ENCODE data around the gene SUPT5H.

SUPT5H gene

DNA sequence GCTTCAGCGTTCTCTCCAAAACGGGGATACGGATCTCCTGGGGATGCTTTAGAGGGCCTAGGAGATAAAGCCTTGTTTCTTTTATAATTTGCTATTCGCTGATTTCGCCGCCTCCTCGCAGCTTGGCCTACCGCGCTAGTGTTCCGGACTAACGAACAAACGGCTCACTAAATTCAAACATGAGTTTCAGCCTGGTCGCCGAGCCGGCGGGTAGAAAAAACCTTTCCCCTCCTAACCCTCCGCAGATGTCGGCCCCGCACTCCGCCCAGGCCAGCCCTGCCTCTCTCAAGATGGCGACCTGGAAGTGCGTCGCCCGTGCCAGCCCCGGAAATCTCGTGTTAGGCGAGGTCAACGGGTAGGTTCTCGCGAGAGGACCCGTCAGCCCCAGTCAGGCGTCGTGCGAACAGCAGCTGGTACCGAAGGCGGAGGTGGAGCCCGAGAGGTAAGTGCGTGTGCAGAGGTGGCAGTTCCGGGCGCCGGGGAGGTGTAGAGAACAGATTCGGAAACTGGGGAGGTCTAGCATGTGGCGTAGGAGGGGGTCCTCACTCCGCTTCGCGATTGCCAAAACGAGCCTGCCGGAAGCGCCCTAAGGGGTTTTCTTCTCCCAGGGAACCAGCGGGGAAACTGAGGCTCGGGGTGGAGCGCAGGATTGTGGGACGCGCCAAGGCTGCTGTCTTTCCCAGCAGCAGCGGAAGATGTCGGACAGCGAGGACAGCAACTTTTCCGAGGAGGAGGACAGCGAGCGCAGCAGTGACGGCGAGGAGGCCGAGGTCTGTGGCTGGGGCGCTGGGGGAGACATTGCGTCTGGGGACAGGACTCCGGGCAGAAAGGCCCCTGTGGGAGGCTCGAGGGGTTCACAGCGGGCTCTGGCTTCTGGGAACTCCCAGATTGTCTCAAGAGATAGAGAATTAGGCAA lies at the start of gene SUPT5H:
Gene SUPT5H (plus strand): TSS at position 387 of the 916 bp plus-strand sequence. CDS start 309 bp downstream, at position 696.
- DNase-seq (ENCODE audit: low read depth in 2 of 2): peak; percentile 97 to 98

DNA sequence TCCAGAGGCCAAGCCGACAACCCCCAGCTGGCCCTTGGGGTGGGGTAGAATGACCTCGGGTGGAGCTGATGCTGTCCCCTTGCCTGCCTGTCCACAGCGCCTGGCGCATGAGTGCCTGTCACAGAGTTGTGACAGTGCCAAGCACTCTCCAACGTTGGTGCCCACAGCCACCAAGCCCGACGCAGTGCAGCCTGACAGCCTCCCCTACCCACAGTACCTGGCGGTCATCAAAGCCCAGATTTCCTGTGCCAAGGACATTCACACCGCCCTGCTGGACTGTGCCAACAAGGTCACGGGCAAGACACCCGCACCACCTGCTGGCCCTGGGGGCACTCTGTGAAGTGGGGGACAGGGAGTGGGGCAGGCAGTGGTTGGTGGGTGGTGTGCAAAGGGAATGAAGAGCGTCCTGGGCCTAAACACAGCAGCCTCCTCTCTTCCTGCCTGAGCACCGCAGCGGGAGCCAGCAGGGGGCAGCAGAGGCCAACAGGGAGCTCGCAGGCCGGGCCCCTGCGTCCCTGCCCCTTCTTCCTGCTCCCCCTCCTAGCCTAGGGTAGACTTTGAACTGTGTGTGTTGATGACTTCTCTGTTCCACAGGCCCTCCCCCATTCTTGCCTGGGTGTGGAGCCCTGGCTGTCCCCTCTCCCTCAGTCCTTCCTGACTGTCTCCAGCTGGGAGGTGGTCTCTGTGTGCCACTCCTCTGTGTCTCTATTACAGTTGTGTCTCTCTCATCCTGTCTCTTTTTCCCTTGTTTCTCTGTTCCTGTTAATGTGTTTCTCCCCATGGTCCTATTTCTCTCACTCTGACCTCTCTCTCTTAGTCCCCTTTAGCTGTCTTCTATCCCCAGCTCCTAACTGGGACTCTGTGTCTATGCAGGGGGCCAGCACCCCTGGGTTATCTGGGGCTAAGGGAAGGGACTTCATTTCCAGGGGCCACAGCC lies 47.8 kb upstream of the SUPT5H start:
- DNase-seq (ENCODE audit: low read depth in 2 of 2): peak; percentile 84 to 91

DNA sequence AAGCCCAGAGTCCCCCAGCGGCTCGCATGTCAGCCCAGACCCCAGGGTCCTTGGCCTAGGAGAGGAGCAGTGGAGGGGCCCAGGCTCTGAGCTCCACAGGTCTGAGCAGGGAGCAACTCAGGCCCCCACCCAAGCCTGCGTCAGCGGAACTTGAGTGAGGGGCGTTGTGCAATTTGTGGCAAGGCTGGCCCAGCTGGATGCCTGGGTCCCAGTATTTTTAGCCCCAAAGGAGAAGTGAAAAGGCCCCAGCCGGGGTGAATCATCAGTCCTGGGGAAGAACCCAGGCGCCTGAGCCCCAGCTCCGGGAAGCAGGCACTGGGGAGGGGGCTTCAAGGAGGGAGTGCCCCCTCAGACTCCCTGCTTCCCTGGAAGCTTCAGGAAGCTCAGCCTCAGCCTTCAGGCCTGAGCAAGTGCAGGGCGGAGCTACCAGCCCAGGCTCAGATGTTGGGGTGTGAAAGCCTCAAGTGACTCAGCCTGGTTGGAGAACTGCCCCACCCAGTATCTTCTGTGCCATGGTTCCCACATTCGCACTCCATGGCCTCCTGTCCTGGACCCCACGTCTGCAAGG lies 47.0 kb upstream of the SUPT5H start:
- peak in 1 of 2 donors; percentile 57 for DNase-seq (ENCODE audit: low read depth in 2 of 2)

DNA sequence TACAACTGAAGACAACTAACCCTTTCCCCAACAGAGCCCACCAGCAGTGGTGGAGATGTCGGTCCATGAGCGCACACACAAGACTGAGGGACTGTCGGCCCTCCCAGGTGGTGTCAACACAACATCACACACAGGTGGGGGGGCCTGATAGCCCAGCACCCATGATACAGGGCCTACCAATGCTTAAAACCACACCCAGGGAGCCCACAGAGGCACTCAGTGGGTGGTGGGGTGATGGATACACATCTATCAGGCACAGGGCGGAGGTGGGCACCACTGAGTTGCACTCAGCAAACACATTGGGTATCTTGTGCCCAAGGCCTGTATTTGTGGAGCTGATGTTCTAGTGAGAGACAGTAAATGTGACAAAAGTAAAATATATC lies 45.7 kb upstream of the SUPT5H start:
- DNase-seq (ENCODE audit: low read depth in 2 of 2): no peak

DNA sequence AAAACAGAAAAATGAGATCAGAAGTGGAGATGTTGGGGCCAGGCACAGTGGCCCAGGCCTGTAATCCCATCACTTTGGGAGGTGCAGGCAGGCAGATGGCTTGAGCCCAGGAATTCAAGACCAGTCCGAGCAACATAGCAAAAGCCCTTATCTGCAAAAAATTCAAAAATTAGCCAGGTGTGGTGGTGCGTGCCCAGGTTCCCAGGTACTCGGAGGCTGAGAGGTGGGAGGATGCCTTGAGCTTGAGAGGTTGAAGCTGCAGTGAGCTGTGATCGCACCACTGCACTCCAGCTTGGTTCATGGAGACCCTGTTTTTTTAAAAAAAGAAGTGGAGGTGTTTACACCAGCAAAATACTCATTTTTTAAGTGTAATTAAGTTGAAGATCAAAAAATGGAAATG lies 45.3 kb upstream of the SUPT5H start:
- DNase-seq (ENCODE audit: low read depth in 2 of 2): no peak

DNA sequence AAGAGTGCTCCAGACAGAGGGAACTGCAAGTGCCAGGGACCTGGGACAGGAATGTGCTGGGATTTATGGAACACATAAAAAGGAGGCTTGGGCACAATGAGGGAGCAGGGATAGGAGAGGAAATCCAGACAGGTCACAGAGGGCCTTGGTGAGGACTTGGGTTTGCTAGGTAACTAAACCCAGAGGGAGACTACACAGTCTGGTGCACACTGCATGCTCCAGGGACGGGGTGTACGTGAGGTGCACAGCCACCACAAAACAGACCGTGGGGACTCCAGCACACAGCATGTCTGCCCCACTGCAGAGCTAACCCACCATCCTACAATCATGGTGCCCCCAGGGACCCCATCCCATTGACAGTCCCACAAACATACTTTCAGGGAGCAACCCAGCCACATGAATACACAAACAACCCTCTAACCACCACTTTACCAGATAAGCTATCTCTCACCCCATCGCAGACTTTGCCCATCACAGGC lies 44.3 kb upstream of the SUPT5H start:
- DNase-seq (ENCODE audit: low read depth in 2 of 2): no peak

DNA sequence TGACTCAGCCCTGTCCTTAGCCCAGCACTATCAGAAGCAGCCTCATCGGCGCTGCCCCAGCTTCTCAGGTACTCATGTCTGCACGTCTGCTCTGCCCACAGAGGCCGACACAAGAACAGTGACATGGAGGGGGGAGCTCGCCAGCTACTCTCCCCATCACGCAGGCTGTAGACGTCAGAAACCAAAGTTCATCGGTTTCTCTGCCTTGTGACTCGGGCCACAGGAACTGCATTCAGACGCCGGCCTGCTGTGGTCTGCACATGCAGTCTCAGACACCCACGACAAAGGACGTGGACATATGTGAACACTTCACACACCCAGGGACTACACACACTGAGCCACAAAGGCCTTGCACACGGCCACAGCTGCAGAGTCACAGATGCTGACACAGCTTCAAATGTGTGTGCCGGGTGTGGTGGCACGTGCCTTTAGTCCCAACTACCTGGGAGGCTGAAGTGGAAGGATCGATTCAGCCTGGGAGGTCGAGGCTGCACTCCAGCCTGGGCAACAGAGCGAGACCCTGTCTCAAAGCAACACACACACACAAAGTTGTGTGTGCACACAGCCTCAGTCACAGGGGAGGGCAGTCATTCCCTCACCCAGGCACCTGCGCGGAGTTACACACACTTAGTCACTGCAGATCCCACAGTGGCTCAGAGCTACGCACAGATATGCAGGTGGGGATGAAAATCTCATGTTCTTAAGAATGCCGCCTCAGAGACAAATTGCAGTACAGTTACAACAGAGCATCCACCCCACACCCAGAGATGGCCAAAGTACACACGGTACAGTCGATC lies 43.6 kb upstream of the SUPT5H start:
- peak; percentile 78 to 82 for DNase-seq (ENCODE audit: low read depth in 2 of 2)

DNA sequence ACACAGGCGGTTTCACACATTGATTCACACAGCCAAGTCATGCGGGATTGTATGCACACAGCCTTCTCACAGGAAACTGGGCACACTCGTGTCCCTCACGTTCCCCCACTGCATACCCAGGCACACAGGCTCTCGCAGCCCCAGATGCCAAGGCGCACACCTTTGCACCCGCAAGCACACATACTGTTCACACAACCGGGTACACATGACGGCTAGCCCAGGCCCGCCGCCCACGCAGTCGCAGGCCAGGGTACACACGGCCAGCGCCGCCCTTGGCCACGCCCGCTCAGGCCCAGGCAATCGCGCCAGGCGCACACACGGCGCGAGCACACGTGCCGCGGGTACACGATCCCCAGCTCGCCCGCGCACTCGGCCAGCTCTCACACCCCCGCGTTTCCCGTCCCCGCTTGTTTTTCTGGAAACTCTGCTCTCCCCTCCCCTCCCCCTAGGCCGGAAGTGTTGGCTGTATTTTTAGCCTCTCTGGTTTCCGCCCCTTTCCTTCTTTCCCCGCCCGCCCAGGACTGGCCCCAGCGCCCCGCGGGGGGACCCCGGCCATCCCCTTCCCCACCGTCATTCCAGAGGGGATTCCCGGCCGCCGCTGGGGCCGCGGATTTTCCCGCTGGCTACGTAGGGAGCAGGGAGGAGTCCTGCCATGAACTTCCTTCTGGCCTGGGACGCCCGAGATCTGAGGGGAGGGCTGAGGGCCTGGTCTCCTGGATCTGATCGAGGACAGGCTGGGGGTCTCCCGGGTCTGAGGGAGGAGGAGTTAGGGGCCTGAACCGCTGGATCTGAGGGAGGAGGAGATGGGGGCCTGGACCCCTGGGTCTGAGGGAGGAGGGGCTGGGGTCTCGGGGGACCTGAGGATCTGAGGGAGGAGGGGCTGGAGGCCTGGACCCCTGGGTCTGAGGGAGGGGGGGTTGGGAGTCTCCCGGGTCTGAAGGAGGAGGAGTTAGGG lies 42.8 kb upstream of the SUPT5H start:
- DNase-seq (ENCODE audit: low read depth in 2 of 2): peak; percentile 80 to 82

DNA sequence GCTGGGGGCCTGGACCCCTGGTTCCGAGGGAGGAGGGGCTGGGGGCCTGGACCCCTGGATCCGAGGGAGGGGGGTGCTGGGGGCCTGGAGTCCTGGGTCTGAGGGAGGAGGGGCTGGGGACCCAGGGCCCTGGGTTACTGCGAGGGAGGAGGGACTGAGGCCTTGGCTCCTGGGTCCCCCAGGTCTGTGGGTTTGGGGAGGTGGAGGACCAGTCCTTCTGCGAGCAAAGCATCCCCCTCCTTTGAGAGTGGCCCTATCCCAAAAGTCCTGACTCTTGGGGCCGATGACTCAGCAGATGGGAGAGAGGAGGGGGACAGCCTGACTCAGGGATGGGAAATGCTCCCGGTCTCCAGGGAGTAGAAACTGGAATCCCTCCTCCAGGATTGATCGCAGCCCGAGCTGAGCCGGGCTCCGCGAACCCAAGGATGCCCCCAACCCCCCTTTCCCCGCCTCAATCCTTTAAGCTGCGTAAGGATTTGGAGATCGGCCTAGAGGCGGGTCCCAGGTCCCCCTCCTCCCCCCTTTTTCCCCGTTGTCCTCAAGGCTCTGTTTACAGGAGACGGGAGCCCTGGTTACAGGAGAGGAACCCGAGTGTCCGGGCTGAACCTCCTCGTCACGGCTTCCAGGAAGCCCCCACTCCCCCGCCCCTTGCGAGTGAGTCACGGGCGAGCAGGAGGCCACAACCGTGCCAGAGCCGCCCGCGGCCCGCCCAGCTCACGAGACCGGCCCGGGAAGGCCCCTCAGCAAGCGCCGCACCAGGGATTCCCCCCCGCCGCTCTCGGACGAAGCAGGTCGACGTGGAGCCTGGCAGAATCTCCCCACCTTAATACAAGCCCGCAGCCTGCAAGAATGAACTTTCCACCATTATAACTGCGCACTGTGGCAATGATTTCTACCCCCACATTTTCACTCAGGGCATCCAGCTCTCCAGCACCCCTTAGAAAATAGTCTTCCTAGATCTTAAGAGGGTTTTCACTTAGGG lies 41.8 kb upstream of the SUPT5H start:
- peak; percentile 93 to 96 for DNase-seq (ENCODE audit: low read depth in 2 of 2)

DNA sequence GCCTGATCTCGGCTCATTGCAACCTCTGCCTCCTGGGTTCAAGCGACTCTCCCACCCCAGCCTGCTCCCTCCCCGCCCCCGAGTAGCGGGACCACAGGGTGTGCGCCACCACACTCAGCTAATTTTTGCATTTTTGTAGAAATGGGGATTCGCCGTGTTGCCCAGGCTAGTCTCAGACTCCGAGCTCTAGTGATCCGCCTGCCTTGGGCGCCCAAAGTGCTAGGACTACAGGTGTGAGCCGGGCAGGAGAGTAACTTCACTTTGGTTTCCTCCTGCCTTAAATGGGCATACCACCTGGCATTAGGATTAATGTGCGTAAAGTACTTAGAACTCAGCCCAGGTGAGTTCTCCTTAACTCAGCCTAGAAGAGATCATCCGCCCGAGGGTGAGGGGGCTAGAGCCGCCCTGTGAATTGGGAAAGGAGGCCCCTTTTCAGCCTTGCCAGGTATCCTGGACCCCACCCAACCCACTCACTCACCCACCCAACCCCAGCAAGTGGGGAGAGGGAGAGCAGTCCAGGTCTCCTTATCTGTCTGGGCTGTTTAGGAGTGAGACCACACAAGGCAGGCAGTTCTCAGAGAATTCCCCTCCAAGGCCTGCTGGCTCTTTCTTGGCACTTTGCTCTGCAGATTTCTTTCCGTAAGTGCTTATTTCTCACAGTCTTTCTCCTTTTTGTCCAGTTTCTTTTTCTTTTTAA lies 40.0 kb upstream of the SUPT5H start:
- no peak for DNase-seq (ENCODE audit: low read depth in 2 of 2)

DNA sequence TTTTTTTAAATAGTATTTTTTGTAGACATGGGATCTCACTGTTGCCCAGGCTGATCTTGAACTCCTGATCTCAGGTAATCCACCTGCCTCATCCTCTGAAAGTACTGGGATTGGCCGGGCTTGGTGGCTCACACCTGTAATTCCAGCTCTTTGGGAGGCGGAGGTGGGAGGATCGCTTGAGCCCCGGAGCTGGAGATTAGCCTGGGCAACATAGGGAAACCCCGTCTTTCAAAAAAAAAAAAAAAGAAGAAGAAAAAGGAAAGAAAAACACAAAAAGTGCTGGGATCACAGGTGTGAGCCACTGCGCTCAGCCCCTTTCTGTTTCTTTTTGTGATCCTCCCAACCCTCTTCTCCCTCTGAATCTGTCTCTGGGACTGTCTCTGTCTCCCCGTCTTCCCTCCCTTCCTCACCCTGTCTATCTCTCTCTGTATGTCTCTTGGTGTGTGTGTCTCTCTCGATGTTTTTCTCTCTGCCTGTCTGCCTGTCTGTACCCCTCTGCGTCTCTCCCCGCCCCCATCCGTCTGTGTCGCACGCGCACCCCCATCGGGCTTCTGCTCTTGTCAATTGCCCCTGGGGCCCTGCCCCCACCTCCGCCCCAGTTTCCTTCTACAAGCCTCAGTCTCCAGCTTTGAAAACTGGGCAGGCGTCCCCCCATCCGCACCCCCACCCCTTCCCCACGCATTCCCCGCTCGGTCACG lies 39.3 kb upstream of the SUPT5H start:
- peak; percentile 78 to 84 for DNase-seq (ENCODE audit: low read depth in 2 of 2)

DNA sequence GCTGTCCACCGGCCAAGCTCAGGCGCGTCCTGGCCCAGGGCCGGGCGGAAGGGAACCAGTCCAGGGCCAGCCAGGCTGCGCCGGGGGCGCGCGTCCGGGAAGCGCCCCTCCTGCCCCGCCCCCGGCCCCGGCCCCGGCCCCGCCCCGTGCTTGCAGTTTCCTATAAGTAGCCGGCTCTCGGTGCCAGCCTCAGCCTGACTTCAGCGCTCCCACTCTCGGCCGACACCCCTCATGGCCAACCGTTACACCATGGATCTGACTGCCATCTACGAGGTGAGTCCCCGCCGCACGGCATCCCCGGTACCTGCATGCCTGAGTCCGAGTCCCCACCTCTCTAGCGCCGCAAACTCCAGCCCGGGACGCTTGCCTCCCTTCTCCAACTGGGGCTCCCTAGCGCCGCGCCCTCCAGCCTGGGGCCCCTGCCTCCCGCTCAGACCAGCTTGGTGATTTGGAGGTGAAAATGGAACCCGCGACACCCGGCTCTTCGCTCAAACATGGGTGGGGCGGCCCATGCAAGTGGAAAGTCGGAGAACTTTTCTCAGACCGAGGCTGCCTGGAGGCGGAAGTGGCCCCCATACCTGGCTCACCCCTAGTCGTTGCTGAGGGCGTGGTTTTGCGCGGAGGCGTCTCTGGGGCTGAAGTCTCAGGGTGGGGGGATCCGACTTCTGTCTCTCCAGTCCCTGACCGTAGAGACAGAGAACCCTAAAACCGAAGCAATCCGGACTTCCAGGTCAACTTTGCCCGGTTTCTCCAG lies 38.5 kb upstream of the SUPT5H start, which contains the start of gene ZFP36:
Gene ZFP36 (plus strand): TSS at position 192 of the 754 bp plus-strand sequence. CDS start 58 bp downstream, at position 250.
- DNase-seq (ENCODE audit: low read depth in 2 of 2): peak; percentile 82 to 85

DNA sequence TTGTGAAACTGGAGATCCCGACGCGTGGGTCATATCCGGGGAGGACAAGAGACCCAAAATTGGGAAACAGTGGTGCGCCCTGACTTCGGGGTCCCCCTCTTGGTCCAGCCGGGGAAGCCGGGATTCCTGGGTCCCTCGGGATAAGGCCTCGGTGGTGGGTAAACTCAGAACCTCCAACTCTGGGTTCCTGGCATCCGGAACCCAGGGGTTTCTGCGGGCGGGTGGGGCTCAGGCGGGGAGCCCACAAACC lies 38.0 kb upstream of the SUPT5H start:
- no peak for DNase-seq (ENCODE audit: low read depth in 2 of 2)

DNA sequence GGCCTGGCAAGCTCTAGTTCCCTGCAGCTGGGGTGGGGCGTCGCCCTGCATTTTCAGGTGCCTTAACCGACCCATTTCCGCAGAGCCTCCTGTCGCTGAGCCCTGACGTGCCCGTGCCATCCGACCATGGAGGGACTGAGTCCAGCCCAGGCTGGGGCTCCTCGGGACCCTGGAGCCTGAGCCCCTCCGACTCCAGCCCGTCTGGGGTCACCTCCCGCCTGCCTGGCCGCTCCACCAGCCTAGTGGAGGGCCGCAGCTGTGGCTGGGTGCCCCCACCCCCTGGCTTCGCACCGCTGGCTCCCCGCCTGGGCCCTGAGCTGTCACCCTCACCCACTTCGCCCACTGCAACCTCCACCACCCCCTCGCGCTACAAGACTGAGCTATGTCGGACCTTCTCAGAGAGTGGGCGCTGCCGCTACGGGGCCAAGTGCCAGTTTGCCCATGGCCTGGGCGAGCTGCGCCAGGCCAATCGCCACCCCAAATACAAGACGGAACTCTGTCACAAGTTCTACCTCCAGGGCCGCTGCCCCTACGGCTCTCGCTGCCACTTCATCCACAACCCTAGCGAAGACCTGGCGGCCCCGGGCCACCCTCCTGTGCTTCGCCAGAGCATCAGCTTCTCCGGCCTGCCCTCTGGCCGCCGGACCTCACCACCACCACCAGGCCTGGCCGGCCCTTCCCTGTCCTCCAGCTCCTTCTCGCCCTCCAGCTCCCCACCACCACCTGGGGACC lies 37.6 kb upstream of the SUPT5H start:
- no peak for DNase-seq (ENCODE audit: low read depth in 2 of 2)

DNA sequence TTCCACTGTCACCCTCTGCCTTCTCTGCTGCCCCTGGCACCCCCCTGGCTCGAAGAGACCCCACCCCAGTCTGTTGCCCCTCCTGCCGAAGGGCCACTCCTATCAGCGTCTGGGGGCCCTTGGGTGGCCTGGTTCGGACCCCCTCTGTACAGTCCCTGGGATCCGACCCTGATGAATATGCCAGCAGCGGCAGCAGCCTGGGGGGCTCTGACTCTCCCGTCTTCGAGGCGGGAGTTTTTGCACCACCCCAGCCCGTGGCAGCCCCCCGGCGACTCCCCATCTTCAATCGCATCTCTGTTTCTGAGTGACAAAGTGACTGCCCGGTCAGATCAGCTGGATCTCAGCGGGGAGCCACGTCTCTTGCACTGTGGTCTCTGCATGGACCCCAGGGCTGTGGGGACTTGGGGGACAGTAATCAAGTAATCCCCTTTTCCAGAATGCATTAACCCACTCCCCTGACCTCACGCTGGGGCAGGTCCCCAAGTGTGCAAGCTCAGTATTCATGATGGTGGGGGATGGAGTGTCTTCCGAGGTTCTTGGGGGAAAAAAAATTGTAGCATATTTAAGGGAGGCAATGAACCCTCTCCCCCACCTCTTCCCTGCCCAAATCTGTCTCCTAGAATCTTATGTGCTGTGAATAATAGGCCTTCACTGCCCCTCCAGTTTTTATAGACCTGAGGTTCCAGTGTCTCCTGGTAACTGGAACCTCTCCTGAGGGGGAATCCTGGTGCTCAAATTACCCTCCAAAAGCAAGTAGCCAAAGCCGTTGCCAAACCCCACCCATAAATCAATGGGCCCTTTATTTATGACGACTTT lies 36.8 kb upstream of the SUPT5H start:
- no peak for DNase-seq (ENCODE audit: low read depth in 2 of 2)

Measured in stimulated activated CD4-positive, alpha-beta T cell treated with anti-CD3 and anti-CD28 coated beads, Interleukin-15, amount 100 ng/mL, for 48 hours (primary cell).